HG02678 (cell line): ENCODE data around the gene MX2.
"Not testable (repeated sequence)": the region's sequence is repeated elsewhere in the genome, so short reads cannot be mapped to it uniquely, and the experiment has no call there.

Source experiments
- ATAC-seq: cut with Tn5 transposase; IDR thresholded peaks from one replicate; pipeline ENCODE4 v1.9.1; 2021; ENCODE audit warnings: mild to moderate bottlenecking, moderate library complexity; ENCODE audit not compliant: unreplicated experiment

MX2 gene

DNA sequence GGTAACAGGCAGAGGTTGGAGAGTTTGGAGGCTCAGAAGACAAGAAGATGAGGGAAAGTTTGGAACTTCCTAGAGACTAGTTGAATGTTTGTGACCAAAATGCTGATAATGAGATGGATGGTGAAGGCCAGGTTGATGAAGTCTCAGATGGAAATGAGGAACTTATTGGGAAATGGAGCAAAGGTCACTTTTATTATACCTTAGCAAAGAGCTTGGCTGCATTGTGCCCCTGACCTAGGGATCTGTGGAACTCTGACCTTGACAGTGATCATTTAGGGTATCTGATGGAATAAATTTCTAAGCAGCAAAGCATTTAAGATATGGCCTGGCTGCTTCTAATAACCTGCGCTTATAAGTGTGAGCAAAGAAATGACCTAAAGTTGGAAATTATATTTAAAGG is 28.1 kb upstream of the MX2 start:
- ATAC-seq, result no peak

DNA sequence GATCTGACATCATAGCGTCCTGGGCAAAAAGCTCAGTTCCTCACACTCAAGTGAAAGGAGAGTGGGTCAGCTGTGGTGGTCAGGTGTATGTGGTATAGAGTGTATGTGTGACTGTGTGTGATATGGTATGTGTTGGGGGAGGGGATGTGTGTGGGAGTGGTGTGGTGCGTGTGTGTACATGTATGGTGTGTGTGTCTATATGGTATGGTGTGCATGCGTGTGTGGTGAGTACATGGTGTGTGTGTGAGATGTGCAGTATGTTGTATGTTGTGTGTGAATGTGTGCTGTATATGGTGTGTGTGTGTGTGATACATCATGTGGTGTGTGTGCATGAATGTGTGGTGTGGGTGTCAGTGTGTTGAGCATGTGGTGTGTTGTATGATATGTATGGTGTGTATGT is 24.3 kb upstream of the MX2 start:
- ATAC-seq, result no peak

DNA sequence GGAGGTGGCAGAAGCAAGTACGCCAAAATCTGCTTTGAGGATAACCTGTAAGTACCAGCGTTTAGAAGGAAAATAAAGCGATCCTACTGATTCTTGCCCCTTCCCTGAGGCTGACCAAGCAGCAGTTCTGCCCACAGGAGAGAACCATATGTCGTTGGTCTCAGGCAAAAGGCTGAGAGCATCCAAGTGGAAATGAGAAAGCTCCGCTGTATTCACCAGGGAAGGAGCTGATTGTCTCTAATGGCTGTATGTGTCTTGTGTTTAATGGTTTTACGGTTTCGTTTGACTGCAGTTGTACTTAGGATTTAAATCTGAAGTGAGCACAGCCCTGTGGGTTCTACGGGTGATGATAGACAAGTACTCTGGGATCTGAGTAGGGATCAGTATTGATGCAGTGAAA is 23.4 kb upstream of the MX2 start:
- ATAC-seq, result no peak

DNA sequence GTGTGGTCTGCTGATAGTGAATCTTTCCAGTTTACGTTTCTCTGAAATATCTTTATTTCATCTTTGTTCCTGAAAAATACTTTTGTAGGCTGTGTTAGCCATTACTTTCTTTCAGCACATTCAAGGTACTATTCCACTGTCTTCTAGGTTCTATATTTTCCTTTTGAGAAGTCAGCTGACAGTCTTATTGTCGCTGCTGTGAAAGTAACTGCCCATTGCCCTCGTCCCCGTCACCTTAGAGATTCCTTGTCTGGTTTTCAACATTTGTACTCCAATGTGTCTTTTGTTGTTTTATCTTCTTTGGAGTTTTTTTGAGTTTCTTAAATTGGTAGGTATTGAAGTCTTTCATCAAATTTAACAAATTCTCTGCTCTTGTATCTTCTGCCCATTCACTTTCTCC is 19.8 kb upstream of the MX2 start:
- ATAC-seq, result no peak

DNA sequence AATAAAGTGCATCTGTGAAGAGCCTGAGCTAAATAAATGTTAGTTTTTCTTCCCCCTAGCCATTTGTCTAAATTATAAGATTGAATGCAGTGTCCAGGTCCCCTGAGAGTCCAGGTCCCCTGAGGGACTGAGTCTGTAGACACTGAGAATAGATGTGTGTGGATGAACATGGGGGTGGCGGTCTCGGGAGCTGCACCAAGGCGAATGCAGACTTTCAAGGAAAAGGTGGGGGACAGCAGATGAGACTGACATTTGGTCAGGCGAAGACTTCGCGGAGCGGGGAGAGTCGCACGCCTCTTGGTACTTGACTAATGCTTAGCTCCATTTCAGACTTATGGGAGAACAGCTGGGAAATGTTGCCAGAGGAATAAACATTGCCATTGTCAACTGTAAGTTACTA is 17.7 kb upstream of the MX2 start:
- no peak for ATAC-seq

DNA sequence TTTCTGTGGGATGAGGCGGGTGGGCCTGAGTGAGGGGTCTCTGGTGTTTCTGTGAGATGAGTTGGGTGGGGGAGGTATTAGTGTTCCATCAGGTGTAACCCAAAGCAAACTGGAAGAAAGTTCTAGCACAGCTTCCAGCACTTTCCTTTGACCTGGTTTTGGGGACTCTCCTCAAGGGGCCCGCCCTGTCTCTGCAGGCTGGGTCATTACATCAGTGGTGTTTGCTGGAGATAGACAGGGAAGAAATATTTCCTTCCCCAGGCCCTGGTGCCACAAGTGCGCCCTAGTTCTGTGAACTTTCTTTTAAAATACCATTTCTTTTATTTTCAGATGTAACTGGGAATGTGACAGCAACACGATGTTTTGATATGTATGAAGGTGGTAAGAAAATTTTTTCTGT is 16.5 kb upstream of the MX2 start:
- ATAC-seq, result no peak

DNA sequence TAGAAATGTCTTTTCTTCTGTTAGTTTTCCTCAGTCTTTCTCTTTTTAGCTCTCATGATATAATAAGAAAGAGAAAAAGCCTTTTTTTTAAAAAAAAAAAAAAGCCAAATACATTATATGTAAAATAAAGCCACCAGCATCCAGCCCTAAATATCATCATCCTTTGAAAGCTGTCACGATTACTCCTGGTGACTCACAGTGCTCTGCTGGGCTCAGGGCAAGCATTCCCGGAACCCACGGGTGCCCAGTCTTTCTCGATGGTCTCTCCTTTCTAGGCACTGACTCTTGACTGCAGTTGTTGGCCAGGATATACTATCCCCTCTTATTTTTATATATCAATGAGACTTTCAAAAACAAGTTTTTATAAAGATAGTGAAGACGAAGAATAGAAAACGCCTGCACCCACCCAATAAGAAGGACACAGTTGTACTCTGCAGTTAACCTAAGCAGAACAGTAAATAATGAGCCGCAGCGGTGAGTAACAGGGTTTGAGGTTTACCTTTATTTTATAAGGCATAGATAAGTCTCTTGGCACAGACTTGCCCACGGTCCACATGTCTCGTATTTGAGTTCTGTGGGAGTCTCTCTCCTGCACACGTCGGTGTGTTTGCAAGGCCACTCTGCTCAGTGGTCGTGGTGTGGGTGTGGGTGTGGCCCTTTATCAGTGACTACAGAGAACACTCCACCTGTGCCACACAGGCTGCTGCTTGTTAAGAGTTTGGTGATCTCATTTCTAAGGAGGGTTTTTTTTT is 15.7 kb upstream of the MX2 start:
- ATAC-seq, result no peak

DNA sequence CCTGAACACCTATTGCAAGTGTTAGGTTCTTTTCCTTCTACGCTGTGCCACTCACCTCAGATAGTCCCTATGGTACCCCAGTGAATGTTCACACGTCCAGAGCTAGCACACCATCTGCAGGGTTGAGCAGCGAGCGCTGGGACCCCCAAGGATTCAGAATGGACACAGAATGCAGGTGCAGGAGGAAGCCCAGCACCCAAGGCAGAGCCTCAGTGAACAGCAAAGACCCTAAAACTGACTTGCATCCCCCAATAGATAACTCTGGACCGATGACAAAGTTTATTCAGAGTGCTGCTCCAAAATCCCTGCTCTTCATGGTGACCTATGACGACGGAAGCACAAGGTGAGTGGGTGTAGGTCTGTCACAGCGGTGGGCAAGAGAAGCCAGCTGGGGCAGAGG is 15.1 kb upstream of the MX2 start:
- no peak for ATAC-seq

DNA sequence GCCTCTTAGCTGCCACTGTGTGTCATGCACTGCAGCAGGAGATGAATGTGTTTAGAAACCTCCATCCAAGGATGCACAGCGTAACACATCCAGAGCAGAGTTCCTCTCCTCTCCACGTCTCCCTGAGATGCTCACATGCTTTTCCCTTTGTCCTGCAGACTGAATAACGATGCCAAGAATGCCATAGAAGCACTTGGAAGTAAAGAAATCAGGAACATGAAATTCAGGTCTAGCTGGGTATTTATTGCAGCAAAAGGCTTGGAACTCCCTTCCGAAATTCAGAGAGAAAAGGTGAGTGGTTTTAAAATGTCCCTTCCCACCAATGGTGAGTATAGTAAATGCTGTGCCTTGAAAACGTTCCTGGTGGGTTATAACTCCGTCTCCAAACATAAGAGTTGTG is 13.4 kb upstream of the MX2 start:
- no peak for ATAC-seq

DNA sequence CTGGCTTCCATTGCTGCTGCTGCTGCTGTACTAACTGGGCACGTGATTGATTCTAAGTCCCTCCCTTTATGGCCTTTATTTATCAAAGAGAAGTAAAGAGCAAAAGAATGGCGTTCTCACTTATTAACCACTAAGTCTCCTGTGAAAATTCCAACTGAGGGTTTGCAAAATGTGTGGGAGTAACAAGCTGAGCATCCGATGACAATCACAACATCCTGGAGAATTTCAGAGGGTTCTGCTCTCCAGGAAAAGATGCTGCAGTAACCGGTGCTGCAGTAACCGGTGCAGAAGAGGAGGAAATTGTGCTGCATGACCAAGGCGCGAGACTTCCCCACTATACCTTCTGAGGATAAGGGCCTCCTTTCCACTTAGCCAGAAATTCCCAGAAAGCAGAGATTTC is 12.7 kb upstream of the MX2 start:
- no peak for ATAC-seq

DNA sequence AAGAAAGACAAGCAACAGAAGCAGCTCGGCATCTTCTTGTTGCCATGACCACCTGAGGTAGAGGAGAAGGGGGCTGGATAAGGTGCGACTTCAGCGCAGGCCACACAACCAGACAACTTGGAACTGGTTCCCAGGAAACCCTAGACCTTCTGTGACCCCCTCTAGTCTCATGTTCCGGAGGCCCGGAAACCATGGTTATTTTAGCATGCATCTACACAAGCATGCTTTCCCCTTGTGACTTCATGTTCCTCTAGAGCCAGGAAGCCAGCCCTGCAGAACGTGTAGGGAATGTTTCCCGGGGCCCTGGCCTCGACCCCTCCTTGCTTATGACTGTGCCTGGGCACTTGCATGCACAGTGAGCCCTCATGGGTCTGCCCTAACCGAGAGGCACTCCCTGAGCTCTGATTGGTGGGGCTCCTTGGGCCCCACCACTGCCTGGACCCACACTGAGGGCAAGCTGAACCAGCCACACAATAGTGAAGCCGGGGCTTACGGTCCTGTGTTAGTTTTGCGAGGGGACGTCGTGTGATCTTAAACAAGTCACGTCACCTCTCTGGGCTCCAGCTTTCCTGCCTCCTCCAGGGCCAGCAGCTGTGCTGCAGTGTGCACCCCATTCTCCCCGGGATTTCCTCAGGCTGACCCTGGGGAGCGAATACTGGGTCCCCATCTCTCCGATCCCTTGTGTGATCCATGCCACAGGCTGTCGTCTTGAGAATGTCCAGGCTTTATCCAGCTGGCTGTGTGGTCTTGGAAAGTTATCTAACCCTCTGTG is 12.0 kb upstream of the MX2 start:
- no peak for ATAC-seq

DNA sequence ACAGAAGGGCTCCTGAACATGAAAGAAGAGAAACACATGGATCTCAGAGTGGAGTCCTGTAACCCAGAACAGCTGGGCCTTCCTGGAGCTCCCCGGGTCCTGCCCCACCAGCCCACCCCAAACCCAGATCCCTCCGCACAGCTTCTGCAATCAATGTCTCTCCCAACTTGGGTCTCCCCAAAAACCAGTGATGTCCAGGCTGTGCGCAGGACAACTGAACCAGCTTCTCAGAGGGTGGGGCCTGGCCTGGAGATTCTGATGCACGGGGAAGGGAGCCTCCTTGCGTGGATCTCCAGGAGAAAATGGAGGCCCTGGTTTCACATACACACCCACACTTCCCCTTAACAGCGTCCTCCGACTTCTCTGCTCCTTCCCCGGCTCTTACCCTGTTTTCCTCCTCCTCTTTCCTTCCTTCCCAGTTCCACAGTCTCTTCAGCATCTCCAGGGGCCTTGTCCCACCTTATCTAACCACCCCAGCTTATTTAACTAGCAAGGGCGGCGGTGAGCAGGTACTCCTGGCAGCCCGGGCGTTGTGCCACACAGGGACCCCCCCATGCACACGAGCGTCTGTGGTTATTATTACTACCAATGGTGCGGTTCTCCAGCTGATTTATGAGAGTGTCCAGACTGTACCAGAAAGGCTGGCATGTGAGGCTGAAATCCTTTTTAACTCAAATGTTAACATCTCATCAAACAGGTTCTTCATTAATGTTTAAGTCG is 11.2 kb upstream of the MX2 start:
- ATAC-seq, result no peak

DNA sequence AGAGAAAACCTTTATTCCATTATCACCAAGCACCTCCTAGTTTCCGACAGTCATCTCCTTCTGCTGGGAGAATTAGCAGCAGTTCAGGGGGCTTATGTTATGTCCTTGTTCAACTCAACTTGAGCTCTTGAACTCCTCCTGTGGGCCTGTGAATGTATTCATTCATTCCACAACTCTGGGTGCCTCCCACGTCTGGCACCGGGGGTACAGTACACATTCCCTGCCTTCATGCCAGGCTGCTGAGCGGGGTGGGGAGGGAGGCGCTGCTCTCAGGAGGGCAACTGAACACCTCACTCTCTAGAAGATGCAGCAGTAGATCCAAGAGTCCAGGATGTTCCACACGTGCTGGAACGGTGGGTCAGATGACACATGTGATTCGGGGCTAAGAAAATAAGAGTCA is 4.3 kb upstream of the MX2 start:
- ATAC-seq, result no peak

DNA sequence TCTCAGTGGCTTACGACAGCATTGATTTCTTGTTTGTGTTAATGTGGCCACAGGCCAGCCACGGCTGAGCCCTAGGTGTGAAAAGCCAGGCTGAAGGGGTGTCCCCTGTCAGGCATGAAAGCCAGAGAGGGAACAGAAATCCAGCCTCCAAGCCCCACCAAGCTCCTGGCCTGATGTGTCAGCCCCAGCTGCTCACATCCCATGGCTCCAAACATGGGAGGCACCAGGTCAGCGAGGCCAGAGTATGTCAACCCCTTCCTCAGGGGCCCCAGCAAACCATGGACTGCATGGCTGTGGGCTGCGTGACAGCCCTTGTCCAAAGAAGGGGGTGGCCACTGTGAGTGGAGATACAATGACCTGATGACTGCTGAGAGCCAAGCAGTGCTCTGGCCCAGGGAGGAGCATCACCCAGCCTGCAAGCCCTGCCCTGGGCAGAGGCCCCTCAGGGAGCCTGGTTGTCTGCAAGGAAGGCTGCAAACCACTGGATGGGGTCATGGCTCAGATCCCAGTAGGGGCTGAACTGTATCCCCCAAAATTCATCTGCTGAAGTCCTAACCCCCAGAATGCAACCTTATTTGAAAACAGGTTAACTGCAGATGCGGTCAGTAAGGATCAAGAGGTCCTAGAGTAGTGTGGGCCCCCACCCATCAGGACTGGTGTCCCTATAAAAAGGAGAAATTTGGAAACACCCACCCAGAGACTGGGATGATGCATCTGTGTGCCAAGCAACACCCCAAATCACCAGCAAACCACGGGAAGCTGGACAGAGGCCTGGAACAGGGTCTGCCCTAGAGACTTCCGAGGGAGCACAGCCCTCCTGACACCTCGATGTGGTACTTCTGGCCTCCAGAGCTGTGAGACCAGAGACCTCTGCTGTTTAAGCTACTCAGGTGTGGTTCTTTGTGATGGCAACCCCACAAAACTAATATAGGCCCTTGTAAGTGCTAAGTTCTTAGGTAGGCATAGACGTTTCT is 3.3 kb upstream of the MX2 start:
- no peak for ATAC-seq

DNA sequence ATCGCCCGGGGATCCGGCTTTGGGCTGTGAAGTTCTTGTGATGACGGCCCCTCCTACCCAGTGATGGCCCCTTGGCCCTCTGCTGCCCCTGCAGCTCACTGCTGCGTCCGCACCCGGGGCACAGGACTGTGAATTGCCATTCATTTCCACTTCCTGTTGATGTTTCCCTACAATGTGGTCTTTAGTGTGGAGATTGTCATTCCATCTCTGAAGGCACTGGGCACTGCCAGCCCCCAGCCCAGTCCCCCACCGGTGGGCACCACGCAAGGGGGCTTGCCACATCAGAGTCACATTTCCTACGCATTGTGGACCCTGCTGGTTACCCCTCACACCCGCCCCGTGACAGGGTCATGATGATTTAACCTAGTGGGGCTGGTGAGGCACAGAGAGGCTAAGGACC is 2.5 kb upstream of the MX2 start:
- no peak for ATAC-seq

DNA sequence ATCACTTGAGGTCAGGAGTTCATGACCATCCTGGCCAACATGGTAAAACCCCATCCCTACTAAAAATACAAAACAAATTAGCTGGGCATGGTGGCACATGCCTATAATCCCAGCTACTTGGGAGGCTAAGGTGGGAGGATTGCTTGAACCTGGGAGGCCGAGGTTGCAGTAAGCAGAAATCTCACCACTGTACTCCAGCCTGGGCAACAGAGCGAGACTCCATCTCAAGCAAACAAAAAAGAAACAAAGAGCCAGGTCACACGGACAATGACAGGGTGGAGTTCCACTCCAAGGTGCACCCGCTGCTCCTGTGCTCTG is 2.1 kb upstream of the MX2 start:
- not testable (repeated sequence) for ATAC-seq

DNA sequence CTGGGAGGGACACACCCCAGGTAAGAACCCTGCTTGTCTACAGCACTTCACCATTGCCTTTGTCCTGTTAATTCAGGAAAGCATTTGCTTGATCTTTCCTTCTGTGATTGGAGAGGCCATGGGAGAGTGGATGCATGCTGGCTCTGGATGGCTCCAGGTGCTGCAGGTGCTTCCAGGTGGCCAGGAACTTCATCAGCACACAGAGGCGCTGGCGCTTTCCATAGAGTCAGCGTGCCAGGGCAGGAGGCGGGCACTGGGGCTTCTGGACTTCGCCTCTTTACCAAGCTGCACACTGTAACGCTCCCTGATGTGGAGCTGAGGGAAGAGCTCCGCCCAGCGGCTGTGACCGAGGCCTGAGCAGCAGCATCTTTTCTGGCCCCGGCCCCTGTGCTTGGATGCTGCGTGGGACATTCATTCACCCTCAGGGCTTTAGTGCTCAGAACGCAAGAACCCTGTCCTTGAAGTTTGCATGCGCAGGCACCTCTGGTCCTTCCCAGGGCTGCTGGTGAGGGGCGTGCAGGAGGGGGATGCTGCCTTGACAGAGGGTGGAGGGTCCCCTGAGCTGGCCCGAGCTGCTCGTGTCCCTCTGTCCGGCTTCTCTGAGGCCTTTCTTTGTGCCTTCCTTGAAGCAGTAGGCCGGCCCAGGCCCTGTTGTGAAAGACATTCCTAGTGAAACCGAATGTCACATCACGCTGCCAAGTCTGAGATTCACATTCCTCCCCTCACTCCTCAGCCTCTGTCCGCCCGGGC is 1.6 kb upstream of the MX2 start:
- ATAC-seq, result no peak

DNA sequence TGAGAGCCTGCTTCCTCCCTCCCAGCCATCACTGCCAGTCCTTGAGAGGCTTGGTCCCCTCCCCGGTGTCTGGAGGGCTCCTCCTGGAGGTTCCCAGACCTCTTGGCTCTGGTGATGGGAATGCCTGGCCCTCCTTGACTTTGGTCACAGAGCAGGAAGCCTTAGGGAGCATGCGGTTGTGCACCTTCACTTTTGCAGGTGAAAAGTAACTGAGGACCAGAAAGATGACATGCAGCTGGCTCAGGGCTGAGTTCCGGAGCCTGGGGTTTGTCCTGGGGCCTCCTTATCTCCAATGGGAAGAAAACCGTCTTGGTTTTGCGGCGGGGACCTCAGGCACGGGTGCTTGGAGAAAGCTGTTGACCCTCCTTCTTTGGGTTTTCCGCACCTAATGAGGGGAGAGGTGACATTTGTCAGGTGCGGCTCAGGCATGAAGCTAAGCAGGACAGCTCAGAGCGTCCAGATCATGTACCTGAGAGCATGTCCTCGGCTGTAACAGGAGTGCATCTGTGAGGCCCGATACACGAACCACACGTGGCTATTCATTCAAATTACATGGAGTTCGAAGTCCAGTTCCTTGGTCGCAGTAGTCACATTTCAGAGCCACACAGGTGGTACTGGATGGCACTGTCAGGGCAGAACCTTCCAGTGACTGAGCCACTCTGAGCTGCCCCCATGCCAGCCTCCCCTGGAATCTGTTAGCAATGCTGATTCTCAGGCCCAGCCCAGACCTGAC is 608 bp upstream of the MX2 start:
- ATAC-seq, result no peak

DNA sequence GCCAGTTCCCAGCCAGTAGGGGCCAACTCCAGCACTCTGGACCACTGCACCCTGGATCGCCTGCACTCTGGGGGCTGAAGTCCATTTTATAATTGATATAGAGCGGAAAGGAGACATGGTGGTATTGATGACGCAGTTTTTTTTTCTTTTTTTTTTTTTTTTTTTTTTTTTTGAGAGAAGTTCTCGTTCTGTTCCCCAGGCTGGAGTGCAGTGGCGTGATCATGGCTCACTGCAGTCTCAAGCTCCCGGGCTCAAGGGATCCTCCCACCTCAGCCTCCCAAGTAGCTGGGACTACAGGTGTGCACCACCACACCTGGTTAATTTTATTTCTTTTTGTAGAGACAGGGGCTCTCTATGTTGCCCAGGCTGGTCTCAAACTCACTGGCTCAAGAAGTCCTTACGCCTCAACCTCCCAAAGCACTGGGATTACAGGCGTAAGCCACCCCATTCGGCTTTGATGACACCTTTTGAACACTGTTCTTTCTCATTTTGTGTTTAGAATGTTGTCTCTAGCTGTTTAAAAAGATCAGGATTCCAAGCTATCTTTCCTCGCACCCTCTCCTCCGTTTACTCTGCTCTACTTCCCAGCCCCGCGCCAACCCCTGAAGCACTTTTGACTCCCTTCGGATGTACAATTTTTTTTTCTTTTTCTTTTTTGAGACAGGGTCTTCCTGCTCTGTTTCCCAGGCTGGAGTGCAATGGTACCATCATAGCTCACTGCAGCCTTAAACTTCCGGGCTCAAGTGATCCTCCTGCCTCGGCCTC is 960 bp downstream of the MX2 start:
- ATAC-seq, result no peak
